GM19438 (cell line): ENCODE measurements around the gene NDUFAF8.

Experiments
- ATAC-seq: cut with Tn5 transposase; IDR thresholded peaks from one replicate; pipeline ENCODE4 v1.9.1; 2021; ENCODE audit warnings: low read depth; ENCODE audit not compliant: unreplicated experiment

Gene NDUFAF8

GRCh38 chr17:81267390-81268067 is 28.4 kb downstream of the NDUFAF8 start:
- no peak for ATAC-seq

GRCh38 chr17:81270279-81270678 is 31.2 kb downstream of the NDUFAF8 start:
- ATAC-seq, result no peak

- ATAC-seq, result no peak
Observed at GRCh38 chr17:81271226-81271625, 32.1 kb downstream of the NDUFAF8 start.

GRCh38 chr17:81272616-81273015 is 33.5 kb downstream of the NDUFAF8 start:
- ATAC-seq, result no peak

GRCh38 chr17:81273698-81274470 is 34.8 kb downstream of the NDUFAF8 start:
- no peak for ATAC-seq

- ATAC-seq, result no peak
Observed at GRCh38 chr17:81274471-81274855, 35.3 kb downstream of the NDUFAF8 start.

GRCh38 chr17:81276781-81277180 is 37.7 kb downstream of the NDUFAF8 start:
- no peak for ATAC-seq

- no peak for ATAC-seq
Observed at GRCh38 chr17:81277421-81277820, 38.3 kb downstream of the NDUFAF8 start.

- ATAC-seq, result no peak
Observed at GRCh38 chr17:81277946-81278693, 39.0 kb downstream of the NDUFAF8 start.

- ATAC-seq, result no peak
Observed at GRCh38 chr17:81278831-81279230, 39.7 kb downstream of the NDUFAF8 start.

- no peak for ATAC-seq
Observed at GRCh38 chr17:81279278-81280275, 40.5 kb downstream of the NDUFAF8 start.

GRCh38 chr17:81280571-81280970 is 41.5 kb downstream of the NDUFAF8 start:
- no peak for ATAC-seq

GRCh38 chr17:81282141-81282540 is 43.0 kb downstream of the NDUFAF8 start:
- ATAC-seq, result no peak

- no peak for ATAC-seq
Observed at GRCh38 chr17:81282876-81283275, 43.8 kb downstream of the NDUFAF8 start.

- no peak for ATAC-seq
Observed at GRCh38 chr17:81285179-81285878, 46.2 kb downstream of the NDUFAF8 start.

- no peak for ATAC-seq
Observed at GRCh38 chr17:81285894-81286293, 46.8 kb downstream of the NDUFAF8 start.

- ATAC-seq, result no peak
Observed at GRCh38 chr17:81286491-81287145, 47.5 kb downstream of the NDUFAF8 start.

GRCh38 chr17:81287152-81287551 is 48.0 kb downstream of the NDUFAF8 start:
- ATAC-seq, result no peak
